ENCODE results near the gene EPAS1.

The EPAS1 gene

GRCh38 chr2:46273225-46273863, 23.9 kb upstream of the EPAS1 start:
- no peak for FAIRE-seq
- DNase-seq (ENCODE audit: insufficient read length, low spot score), result no peak

GRCh38 chr2:46273919-46274318, 23.3 kb upstream of the EPAS1 start:
- no peak for DNase-seq (ENCODE audit: insufficient read length, low spot score)
- no peak for FAIRE-seq

- FAIRE-seq (no peak), DNase-seq (ENCODE audit: insufficient read length, low spot score) (no peak)
Observed at GRCh38 chr2:46274586-46274985, 22.6 kb upstream of the EPAS1 start.

GRCh38 chr2:46275995-46276394, 21.2 kb upstream of the EPAS1 start:
- FAIRE-seq, result no peak
- DNase-seq (ENCODE audit: insufficient read length, low spot score), result no peak

- DNase-seq (ENCODE audit: insufficient read length, low spot score), result no peak
- no peak for FAIRE-seq
Observed at GRCh38 chr2:46276642-46277041, 20.6 kb upstream of the EPAS1 start.

- DNase-seq (ENCODE audit: insufficient read length, low spot score) (no peak), FAIRE-seq (no peak)
Observed at GRCh38 chr2:46277431-46278190, 19.6 kb upstream of the EPAS1 start.

DNA sequence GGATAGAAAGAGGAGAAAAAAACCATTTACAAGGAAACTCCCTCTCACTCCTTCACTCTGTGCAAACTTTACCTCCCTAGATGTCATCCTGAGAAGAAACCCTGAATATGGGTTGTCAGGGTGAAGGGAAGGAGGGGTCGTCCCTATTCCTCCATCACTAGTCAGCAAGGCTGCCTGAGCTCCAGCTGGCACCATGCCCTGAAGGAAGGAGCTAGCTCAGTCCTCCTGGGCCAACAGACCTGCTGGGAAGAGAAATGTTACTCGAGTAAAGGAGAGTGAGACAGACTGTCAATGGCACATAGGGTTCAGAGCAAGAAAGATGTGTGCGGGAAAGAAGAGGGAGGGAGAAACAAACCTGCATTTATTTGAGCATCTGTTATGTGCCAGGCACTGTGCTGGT, 18.3 kb upstream of the EPAS1 start:
- DNase-seq (ENCODE audit: insufficient read length, low spot score) (no peak), FAIRE-seq (no peak)

GRCh38 chr2:46281939-46282338, 15.3 kb upstream of the EPAS1 start:
- DNase-seq (ENCODE audit: insufficient read length, low spot score) (no peak), FAIRE-seq (no peak)

- no peak for FAIRE-seq
- no peak for DNase-seq (ENCODE audit: insufficient read length, low spot score)
Observed at GRCh38 chr2:46283693-46284092, 13.5 kb upstream of the EPAS1 start.

DNA sequence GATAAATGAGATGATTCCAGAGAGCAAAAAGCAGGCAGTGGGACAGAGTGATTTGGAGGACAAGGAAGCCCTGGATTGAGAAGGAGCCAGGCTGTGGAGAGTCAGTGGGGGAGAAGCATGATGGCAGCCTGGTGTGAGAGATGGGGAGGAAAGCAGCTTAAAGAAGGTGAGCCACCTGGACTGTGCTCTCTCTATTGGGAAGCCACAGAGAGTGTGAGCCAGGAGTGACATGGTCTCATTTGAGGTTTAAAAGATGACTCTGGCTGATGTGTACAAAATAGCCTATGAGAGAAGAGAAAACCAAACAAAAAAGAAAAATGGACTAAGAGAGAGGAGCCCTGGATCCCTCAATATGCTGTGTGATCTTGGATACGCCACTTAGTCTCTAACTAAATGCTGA, 12.9 kb upstream of the EPAS1 start:
- DNase-seq (ENCODE audit: insufficient read length, low spot score), result no peak
- no peak for FAIRE-seq

DNA sequence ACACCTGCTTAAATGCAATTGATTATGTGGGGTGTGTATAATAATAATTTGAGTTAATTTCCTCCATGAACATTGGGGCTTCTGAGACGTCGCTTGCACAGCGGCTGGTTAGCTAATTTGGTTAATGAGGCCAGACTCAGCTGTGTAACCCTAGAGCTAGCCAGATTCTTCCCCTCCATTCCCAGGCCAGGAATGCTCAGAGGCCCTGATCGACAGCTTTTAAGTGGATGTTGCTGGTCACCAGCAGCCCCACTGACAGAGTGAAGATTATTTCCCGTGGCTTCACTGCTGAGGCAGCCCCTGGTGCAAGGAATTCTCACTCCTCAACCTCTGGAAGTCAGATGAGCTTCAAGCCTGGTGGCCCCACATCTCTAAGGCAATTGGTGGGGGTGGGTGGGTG, 12.4 kb upstream of the EPAS1 start:
- no peak for DNase-seq (ENCODE audit: insufficient read length, low spot score)
- FAIRE-seq, result no peak

- DNase-seq (ENCODE audit: insufficient read length, low spot score), result no peak
Observed at GRCh38 chr2:46286715-46287114, 10.5 kb upstream of the EPAS1 start.

GRCh38 chr2:46290078-46290477, 7.1 kb upstream of the EPAS1 start:
- FAIRE-seq, result no peak
- no peak for DNase-seq (ENCODE audit: insufficient read length, low spot score)

More at GRCh38 chr2:46286715-46287114, 10.5 kb upstream of the EPAS1 start:
- FAIRE-seq, result no peak

GRCh38 chr2:46293466-46293865, 3.7 kb upstream of the EPAS1 start:
- FAIRE-seq, result no peak
- no peak for DNase-seq (ENCODE audit: insufficient read length, low spot score)

- DNase-seq (ENCODE audit: insufficient read length, low spot score) (no peak), FAIRE-seq (no peak)
Observed at GRCh38 chr2:46294176-46294836, 2.9 kb upstream of the EPAS1 start.

DNA sequence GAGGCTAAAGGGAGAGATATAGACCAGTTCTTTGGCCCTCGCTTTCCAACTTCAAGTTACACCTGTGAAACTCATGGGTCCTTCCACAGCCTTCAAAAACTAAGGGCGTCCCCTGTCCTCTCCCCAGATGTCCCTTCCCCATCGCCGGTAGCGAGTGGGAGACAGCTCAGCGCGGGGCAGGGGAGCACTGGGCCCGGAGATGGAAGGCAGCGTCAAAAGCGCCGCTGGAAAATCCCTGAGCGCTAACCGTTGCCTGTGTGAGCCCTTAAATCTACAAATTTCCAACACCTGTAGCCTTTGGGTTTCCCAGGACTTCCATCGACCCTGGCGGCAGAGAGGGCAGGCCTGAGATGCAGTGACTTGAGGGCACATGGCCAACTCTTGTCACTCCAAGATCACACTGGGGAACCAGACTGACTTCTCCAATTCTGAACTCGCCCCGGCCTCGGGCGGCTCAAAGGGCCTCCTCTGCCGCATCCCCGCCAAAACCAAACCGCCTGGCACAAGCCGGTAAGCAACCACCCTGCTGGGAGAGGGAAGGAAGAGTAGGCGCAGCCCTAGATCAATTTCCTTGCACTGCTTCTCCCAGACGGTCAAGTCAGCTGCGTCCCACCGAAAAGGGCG, 879 bp upstream of the EPAS1 start:
- DNase-seq (ENCODE audit: insufficient read length, low spot score), result no peak

DNA sequence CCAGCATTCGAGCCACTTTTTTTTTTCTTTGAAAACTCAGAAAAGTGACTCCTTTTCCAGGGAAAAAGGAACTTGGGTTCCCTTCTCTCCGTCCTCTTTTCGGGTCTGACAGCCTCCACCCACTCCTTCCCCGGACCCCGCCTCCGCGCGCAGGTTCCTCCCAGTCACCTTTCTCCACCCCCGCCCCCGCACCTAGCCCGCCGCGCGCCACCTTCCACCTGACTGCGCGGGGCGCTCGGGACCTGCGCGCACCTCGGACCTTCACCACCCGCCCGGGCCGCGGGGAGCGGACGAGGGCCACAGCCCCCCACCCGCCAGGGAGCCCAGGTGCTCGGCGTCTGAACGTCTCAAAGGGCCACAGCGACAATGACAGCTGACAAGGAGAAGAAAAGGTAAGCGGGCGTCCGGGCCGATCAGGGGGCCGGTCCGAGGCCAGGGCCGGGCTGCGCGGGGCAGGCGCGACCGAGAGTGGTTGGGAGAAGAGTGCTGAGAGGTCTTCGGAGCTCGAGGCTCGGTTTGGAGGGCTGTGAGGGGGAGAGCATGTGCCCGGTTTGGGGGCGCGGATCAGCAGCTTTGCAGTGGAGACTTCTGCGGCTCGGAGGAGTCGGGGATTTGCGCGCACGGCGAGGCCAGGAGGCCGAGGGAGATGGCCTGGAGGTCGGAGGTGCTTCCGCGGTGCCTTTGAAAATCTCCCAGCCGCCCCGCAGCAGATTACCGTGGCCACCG, 502 bp downstream of the EPAS1 start:
- FAIRE-seq, result no peak
- DNase-seq (ENCODE audit: insufficient read length, low spot score), result peak; percentile 57

More for the DNA sequence above, 879 bp upstream of the EPAS1 start:
- FAIRE-seq, result no peak

- DNase-seq (ENCODE audit: insufficient read length, low spot score) (no peak), FAIRE-seq (no peak)
Observed at GRCh38 chr2:46298272-46298521, 990 bp downstream of the EPAS1 start.

- FAIRE-seq, result no peak
- DNase-seq (ENCODE audit: insufficient read length, low spot score), result peak; percentile 47
Observed at GRCh38 chr2:46298522-46299353, 1.5 kb downstream of the EPAS1 start.
